ENCODE measurements around the gene RFX1.

DNA sequence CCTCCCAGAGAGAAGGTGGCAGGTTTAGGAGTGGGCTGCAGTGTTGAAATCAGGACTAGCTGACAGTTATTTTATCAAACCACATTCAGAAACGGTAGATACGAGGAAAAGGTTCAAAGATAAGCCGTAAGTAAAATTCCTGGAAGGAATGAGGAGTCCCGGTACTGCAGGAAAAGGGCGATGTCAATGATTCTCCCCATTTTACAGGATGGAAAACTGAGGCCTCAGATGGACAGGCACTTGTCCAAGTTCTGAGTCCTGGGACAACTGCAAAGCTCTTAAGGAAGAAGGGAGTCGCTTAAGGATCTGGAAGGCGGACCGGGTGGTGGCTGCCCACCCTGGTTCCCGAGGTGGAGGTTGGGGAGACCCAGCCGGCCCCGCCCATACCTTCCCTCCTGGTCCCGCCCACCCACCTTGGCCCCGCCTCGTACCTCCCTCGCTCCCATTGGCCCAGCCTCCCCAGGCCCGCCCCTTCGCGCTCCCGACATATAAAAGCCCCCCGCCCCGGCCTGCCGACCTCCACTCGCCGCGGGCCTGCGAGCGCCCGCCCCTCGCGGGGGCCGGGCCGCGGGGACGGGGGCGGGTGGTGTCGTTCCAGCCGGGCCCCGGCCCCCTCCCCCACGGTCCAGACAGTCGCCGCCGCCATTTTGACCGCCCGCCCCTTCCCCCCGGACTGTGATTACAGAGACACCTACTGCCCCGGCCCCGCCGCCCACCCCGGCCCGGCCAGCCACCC lies 603 bp downstream of the RFX1 start:
- no peak for TF ChIP-seq EZH2 (optimal IDR thresholded peaks at IDR 0.05; ENCODE audit: low read depth, low read length)
- TF ChIP-seq, protein P1, sequence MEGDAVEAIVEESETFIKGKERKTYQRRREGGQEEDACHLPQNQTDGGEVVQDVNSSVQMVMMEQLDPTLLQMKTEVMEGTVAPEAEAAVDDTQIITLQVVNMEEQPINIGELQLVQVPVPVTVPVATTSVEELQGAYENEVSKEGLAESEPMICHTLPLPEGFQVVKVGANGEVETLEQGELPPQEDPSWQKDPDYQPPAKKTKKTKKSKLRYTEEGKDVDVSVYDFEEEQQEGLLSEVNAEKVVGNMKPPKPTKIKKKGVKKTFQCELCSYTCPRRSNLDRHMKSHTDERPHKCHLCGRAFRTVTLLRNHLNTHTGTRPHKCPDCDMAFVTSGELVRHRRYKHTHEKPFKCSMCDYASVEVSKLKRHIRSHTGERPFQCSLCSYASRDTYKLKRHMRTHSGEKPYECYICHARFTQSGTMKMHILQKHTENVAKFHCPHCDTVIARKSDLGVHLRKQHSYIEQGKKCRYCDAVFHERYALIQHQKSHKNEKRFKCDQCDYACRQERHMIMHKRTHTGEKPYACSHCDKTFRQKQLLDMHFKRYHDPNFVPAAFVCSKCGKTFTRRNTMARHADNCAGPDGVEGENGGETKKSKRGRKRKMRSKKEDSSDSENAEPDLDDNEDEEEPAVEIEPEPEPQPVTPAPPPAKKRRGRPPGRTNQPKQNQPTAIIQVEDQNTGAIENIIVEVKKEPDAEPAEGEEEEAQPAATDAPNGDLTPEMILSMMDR (IDR thresholded peaks at IDR 0.05; ENCODE audit: low read length): no peak

All from MM.1S (cell line).